Measurements from ENCODE around the gene ATP7B. TPM values are rescaled to one million over a fixed set of nuclear protein-coding genes. Genes with fewer than 3 reads are reported as not detected.
A peak's percentile ranks its signal among the peaks of the same experiment; 100 is the strongest.

Gene ATP7B
- total RNA-seq, 1 donor from 2014 or later = 137 TPM

DNA sequence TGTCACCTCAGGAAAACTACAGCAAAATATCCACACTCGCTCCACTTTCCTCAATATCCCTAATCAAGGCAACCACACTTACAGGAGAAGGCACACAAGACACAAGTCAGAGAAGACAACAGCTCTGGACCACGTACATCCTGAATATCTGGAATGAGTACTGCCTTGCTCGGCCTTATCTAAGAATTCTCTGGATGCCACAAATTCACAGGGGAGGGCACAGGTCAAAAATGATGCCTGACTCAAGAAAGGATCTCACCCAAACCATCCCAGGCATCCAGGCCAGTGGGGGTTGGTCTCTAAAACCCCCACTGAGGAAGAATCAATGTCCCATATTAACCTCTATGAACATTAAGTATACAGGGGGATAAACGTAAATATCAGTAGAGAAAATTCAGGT is 29.9 kb downstream of the ATP7B start:
- no peaks in the 10 kb centered on the region for H3K27me3 Mint-ChIP-seq (ENCODE audit: low read depth)
- peaks cover 34% of the 10 kb centered on the region for H3K4me1 Mint-ChIP-seq
- H3K36me3 Mint-ChIP-seq = peaks cover 28% of the 10 kb centered on the region
- H3K27ac Mint-ChIP-seq = peak overlapping the region; percentile 95
- H3K9me3 Mint-ChIP-seq = peaks cover 29% of the 10 kb centered on the region
- TF ChIP-seq, protein P1, sequence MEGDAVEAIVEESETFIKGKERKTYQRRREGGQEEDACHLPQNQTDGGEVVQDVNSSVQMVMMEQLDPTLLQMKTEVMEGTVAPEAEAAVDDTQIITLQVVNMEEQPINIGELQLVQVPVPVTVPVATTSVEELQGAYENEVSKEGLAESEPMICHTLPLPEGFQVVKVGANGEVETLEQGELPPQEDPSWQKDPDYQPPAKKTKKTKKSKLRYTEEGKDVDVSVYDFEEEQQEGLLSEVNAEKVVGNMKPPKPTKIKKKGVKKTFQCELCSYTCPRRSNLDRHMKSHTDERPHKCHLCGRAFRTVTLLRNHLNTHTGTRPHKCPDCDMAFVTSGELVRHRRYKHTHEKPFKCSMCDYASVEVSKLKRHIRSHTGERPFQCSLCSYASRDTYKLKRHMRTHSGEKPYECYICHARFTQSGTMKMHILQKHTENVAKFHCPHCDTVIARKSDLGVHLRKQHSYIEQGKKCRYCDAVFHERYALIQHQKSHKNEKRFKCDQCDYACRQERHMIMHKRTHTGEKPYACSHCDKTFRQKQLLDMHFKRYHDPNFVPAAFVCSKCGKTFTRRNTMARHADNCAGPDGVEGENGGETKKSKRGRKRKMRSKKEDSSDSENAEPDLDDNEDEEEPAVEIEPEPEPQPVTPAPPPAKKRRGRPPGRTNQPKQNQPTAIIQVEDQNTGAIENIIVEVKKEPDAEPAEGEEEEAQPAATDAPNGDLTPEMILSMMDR (IDR thresholded peaks at IDR 0.05; ENCODE audit: unreplicated experiment) = no peak
- no peak for DNase-seq (ENCODE audit: low spot score in 2 of 2, unreplicated experiment in 2 of 2)
- peak overlapping the region; percentile 33 for H3K4me3 Mint-ChIP-seq

DNA sequence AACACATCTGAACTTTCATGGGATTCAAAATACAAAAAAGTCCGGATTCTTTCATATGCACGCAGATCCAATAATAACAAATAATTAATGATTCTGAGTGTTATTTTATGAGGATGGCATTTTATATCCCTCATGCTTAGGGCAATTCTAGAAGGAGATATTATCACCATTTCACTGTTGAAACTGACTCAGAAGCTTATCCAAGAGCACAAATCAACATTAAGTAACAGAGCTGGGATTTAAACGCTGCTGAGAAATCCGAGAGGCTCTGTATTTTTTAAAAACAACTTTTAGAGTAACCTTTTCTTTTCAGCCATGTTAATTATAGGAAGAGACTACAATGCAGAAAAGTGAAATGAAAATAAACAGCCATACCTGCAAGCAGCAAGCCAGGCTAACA is 30.3 kb downstream of the ATP7B start:
- H3K27ac Mint-ChIP-seq = peak overlapping the region; percentile 95
- peaks cover 26% of the 10 kb centered on the region for H3K9me3 Mint-ChIP-seq
- TF ChIP-seq, protein P1 (IDR thresholded peaks at IDR 0.05; ENCODE audit: unreplicated experiment) = no peak
- H3K27me3 Mint-ChIP-seq (ENCODE audit: low read depth) = no peaks in the 10 kb centered on the region
- no peak for DNase-seq (ENCODE audit: low spot score in 2 of 2, unreplicated experiment in 2 of 2)
- H3K4me1 Mint-ChIP-seq = peaks cover 34% of the 10 kb centered on the region
- H3K36me3 Mint-ChIP-seq = peaks cover 25% of the 10 kb centered on the region
- H3K4me3 Mint-ChIP-seq = peak overlapping the region; percentile 33

DNA sequence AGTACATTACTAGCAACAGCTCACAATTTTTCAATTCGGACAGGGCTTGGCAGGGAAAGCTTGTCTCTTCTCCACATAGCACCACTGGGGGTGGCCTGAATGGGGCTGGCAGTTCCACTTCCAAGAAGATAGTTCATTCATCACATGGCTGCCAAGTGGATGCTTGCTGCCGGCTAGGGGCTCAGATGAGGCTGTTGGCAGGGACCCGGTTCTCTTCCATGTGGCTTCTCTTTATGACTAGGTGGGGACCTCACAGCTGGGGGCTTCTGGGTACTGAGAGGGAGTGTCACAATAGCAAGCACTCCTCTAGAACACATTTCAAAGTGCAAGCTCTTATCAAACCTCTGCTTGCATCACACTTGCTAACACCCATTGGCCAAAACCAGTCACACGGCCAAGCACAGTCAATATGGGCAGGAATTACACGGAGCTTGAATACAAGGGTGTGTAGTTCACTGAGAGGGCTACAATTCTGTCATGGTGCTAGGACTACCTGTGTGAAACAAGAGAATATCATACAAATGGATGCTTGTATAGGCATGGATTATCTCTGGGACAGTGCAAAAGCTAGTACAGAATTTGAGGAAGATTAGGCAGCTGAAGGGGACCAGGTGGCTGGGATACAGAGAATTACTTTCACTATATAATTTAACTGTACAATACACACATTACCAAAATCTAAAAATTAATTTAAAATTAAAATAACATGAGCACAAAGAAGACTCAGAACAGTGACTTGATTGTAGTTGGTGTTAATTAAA is 32.3 kb downstream of the ATP7B start:
- H3K4me1 Mint-ChIP-seq = peaks cover 34% of the 10 kb centered on the region
- DNase-seq (ENCODE audit: low spot score in 2 of 2, unreplicated experiment in 2 of 2) = no peak
- H3K4me3 Mint-ChIP-seq = no peak overlapping the region
- peaks cover 19% of the 10 kb centered on the region for H3K36me3 Mint-ChIP-seq
- peak overlapping the region; percentile 73 for H3K27ac Mint-ChIP-seq
- no peaks in the 10 kb centered on the region for H3K27me3 Mint-ChIP-seq (ENCODE audit: low read depth)
- H3K9me3 Mint-ChIP-seq = peaks cover 9% of the 10 kb centered on the region
- TF ChIP-seq, protein P1 (IDR thresholded peaks at IDR 0.05; ENCODE audit: unreplicated experiment) = no peak

DNA sequence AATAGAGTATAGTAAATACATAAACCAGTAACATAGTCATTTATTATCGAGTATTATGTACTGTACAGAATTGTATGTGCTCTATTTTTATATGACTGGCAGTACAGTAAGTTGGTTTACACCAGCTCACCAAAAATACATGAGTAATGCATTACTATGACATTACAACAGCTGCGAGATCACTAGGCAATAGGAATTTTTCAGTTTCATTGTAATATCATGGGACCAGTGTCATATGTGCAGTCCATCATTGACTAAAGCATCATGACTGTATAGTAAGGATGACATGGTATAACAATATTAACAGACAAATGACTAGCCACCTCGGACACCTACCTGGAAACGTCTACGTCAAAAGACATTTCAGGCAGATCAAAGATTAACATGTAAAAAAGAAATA is 33.6 kb downstream of the ATP7B start:
- peak overlapping the region; percentile 56 for H3K27ac Mint-ChIP-seq
- no peak overlapping the region for H3K4me3 Mint-ChIP-seq
- TF ChIP-seq, protein P1 (IDR thresholded peaks at IDR 0.05; ENCODE audit: unreplicated experiment) = no peak
- DNase-seq (ENCODE audit: low spot score in 2 of 2, unreplicated experiment in 2 of 2) = no peak
- H3K9me3 Mint-ChIP-seq = peaks cover 5% of the 10 kb centered on the region
- peaks cover 14% of the 10 kb centered on the region for H3K36me3 Mint-ChIP-seq
- H3K4me1 Mint-ChIP-seq = peaks cover 34% of the 10 kb centered on the region
- H3K27me3 Mint-ChIP-seq (ENCODE audit: low read depth) = no peaks in the 10 kb centered on the region

DNA sequence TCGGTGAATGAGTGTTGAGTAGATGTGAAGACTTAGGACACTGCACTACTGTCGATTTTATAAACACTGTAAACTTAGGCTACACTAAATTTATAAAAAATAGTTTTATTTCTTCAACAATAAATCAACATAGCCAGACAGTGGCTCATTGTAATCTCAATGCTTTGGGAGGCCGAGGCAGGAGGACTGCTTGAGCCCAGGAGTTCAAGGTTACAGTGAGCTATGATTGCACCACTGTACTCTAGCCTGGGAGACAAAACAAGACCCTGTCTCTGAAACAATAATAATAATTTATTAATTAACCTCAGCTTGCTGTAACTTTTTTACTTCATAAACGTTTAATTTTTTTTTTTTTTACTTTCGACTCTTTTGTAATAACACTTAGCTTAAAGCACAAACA is 34.4 kb downstream of the ATP7B start:
- H3K27ac Mint-ChIP-seq = no peak overlapping the region
- TF ChIP-seq, protein P1 (IDR thresholded peaks at IDR 0.05; ENCODE audit: unreplicated experiment) = no peak
- peaks cover 20% of the 10 kb centered on the region for H3K36me3 Mint-ChIP-seq
- H3K27me3 Mint-ChIP-seq (ENCODE audit: low read depth) = no peaks in the 10 kb centered on the region
- DNase-seq (ENCODE audit: low spot score in 2 of 2, unreplicated experiment in 2 of 2) = no peak
- H3K9me3 Mint-ChIP-seq = peaks cover 5% of the 10 kb centered on the region
- no peak overlapping the region for H3K4me3 Mint-ChIP-seq
- peaks cover 28% of the 10 kb centered on the region for H3K4me1 Mint-ChIP-seq
